Measurements from ENCODE around the gene TYMP.

GRCh38 chr22:50569896-50570535, 40.2 kb upstream of the TYMP start:
- no peak for TF ChIP-seq EP300 (IDR thresholded peaks at IDR 0.05; ENCODE audit: borderline replicate concordance in 1 of 2, low read depth in 2 of 2, low read length in 2 of 2)
- no peak for TF ChIP-seq USF2 (IDR thresholded peaks at IDR 0.05; ENCODE audit: low read length)
- no peak for TF ChIP-seq CTCF (IDR thresholded peaks at IDR 0.05; ENCODE audit: control extremely low read depth in 1 of 3, insufficient read depth in 1 of 3, low read depth in 1 of 3, low read length in 3 of 3)
- no peak for TF ChIP-seq POLR2A (IDR thresholded peaks at IDR 0.05; ENCODE audit: control extremely low read depth in 1 of 2, low read depth in 2 of 2, low read length in 2 of 2)
- TF ChIP-seq POLR2AphosphoS5 (IDR thresholded peaks at IDR 0.05; ENCODE audit: low read depth, low read length) = no peak
- no peak for TF ChIP-seq TAF1 (IDR thresholded peaks at IDR 0.05; ENCODE audit: low read depth, low read length)
- TF ChIP-seq KDM1A (IDR thresholded peaks at IDR 0.05; ENCODE audit: borderline replicate concordance, low read length) = no peak
- TF ChIP-seq SIX5 (IDR thresholded peaks at IDR 0.05; ENCODE audit: low read depth, low read length) = no peak
- TF ChIP-seq EZH2 (IDR thresholded peaks at IDR 0.05; ENCODE audit: low read depth, low read length, severe bottlenecking) = no peak
- TF ChIP-seq MAX (IDR thresholded peaks at IDR 0.05) = no peak
- no peak for TF ChIP-seq ZNF274 (IDR thresholded peaks at IDR 0.05; ENCODE audit: borderline replicate concordance, extremely low read depth, low read length)
- no peak for TF ChIP-seq SUZ12 (IDR thresholded peaks at IDR 0.05; ENCODE audit: low read length)
